ENCODE results near the gene RXRA.

RXRA gene

GRCh38 chr9:134391319-134392231 lies 65.3 kb downstream of the RXRA start:
- H3K9ac ChIP-seq (ENCODE audit: low read depth, low read length): no peak overlapping the region
- H3K79me2 ChIP-seq (ENCODE audit: insufficient read depth, low read length): 0 out of 2 replicates have a peak, but pooled peaks cover 3% of the 10 kb centered on the region
- no peak overlapping the region for H3K4me3 ChIP-seq (ENCODE audit: low read depth in 1 of 2, low read length in 2 of 2)

GRCh38 chr9:134392900-134393299 lies 66.6 kb downstream of the RXRA start:
- Histone ChIP-seq H3K79me2 (ENCODE audit: insufficient read depth, low read length) (0 out of 2 replicates have a peak, but pooled peaks cover 3% of the 10 kb centered on the region), H3K27ac (ENCODE audit: low read length) (no peak overlapping the region), H3K9ac (ENCODE audit: low read depth, low read length) (no peak overlapping the region), H4K20me1 (ENCODE audit: insufficient read depth, low read length) (peaks cover 37% of the 10 kb centered on the region), H3K36me3 (ENCODE audit: insufficient read depth, low read length) (no peaks in the 10 kb centered on the region), H3K27me3 (ENCODE audit: insufficient read depth, low read length, poor library complexity) (no peaks in the 10 kb centered on the region), H3K4me3 (ENCODE audit: low read depth in 1 of 2, low read length in 2 of 2) (no peak overlapping the region), H2AFZ (ENCODE audit: low read depth, low read length) (no peak overlapping the region), H3K4me1 (ENCODE audit: insufficient read depth, low read length) (peaks cover 29% of the 10 kb centered on the region), H3K4me2 (ENCODE audit: insufficient read depth, low read length) (no peak overlapping the region), H3K9me3 (ENCODE audit: insufficient read depth, low read length, severe bottlenecking) (no peaks in the 10 kb centered on the region)
- ATAC-seq (ENCODE audit: insufficient read depth, low read depth) (no peak), DNase-seq (no peak)
- no peak for TF ChIP-seq EZH2 (IDR thresholded peaks at IDR 0.05; ENCODE audit: borderline replicate concordance, low read depth, low read length, severe bottlenecking)
- TF ChIP-seq, protein P1, sequence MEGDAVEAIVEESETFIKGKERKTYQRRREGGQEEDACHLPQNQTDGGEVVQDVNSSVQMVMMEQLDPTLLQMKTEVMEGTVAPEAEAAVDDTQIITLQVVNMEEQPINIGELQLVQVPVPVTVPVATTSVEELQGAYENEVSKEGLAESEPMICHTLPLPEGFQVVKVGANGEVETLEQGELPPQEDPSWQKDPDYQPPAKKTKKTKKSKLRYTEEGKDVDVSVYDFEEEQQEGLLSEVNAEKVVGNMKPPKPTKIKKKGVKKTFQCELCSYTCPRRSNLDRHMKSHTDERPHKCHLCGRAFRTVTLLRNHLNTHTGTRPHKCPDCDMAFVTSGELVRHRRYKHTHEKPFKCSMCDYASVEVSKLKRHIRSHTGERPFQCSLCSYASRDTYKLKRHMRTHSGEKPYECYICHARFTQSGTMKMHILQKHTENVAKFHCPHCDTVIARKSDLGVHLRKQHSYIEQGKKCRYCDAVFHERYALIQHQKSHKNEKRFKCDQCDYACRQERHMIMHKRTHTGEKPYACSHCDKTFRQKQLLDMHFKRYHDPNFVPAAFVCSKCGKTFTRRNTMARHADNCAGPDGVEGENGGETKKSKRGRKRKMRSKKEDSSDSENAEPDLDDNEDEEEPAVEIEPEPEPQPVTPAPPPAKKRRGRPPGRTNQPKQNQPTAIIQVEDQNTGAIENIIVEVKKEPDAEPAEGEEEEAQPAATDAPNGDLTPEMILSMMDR (IDR thresholded peaks at IDR 0.05; ENCODE audit: borderline replicate concordance, extremely low read depth, low read length, poor library complexity, severe bottlenecking): no peak

More at GRCh38 chr9:134391319-134392231, 65.3 kb downstream of the RXRA start:
- TF ChIP-seq EZH2 (IDR thresholded peaks at IDR 0.05; ENCODE audit: borderline replicate concordance, low read depth, low read length, severe bottlenecking): no peak
- TF ChIP-seq, protein P1 (IDR thresholded peaks at IDR 0.05; ENCODE audit: borderline replicate concordance, extremely low read depth, low read length, poor library complexity, severe bottlenecking): no peak
- H2AFZ ChIP-seq (ENCODE audit: low read depth, low read length): no peak overlapping the region
- H3K4me2 ChIP-seq (ENCODE audit: insufficient read depth, low read length): no peak overlapping the region
- peaks cover 46% of the 10 kb centered on the region for H4K20me1 ChIP-seq (ENCODE audit: insufficient read depth, low read length)
- H3K27me3 ChIP-seq (ENCODE audit: insufficient read depth, low read length, poor library complexity): no peaks in the 10 kb centered on the region
- no peaks in the 10 kb centered on the region for H3K9me3 ChIP-seq (ENCODE audit: insufficient read depth, low read length, severe bottlenecking)
- no peak overlapping the region for H3K27ac ChIP-seq (ENCODE audit: low read length)
- ATAC-seq (ENCODE audit: insufficient read depth, low read depth) (no peak), DNase-seq (no peak)
- H3K4me1 ChIP-seq (ENCODE audit: insufficient read depth, low read length): peaks cover 16% of the 10 kb centered on the region
- no peaks in the 10 kb centered on the region for H3K36me3 ChIP-seq (ENCODE audit: insufficient read depth, low read length)

GRCh38 chr9:134393582-134394280 lies 67.5 kb downstream of the RXRA start:
- DNase-seq (no peak), ATAC-seq (ENCODE audit: insufficient read depth, low read depth) (no peak)
- Histone ChIP-seq H3K4me2 (ENCODE audit: insufficient read depth, low read length) (no peak overlapping the region), H3K4me1 (ENCODE audit: insufficient read depth, low read length) (peaks cover 29% of the 10 kb centered on the region), H2AFZ (ENCODE audit: low read depth, low read length) (no peak overlapping the region), H4K20me1 (ENCODE audit: insufficient read depth, low read length) (peaks cover 34% of the 10 kb centered on the region), H3K36me3 (ENCODE audit: insufficient read depth, low read length) (no peaks in the 10 kb centered on the region), H3K27ac (ENCODE audit: low read length) (no peak overlapping the region), H3K4me3 (ENCODE audit: low read depth in 1 of 2, low read length in 2 of 2) (no peak overlapping the region), H3K79me2 (ENCODE audit: insufficient read depth, low read length) (no peaks in the 10 kb centered on the region), H3K9ac (ENCODE audit: low read depth, low read length) (no peak overlapping the region), H3K27me3 (ENCODE audit: insufficient read depth, low read length, poor library complexity) (no peaks in the 10 kb centered on the region), H3K9me3 (ENCODE audit: insufficient read depth, low read length, severe bottlenecking) (no peaks in the 10 kb centered on the region)
- no peak for TF ChIP-seq EZH2 (IDR thresholded peaks at IDR 0.05; ENCODE audit: borderline replicate concordance, low read depth, low read length, severe bottlenecking)
- TF ChIP-seq, protein P1 (IDR thresholded peaks at IDR 0.05; ENCODE audit: borderline replicate concordance, extremely low read depth, low read length, poor library complexity, severe bottlenecking): no peak
